ENCODE data around the gene HYAL1.

HYAL1 gene

GRCh38 chr3:50303013-50303815 is at the start of gene HYAL1:
Gene HYAL1 (minus strand): TSS chr3:50303574. CDS start chr3:50302956, 618 bp downstream.
- peak; percentile 61 for DNase-seq

GRCh38 chr3:50352781-50353180 is 49.4 kb upstream of the HYAL1 start:
- DNase-seq = no peak

- DNase-seq = no peak
Observed at GRCh38 chr3:50351323-50351697, 47.9 kb upstream of the HYAL1 start.

GRCh38 chr3:50350527-50351322 is 47.4 kb upstream of the HYAL1 start, which contains the start of the genes CYB561D2 and NPRL2:
Gene CYB561D2 (plus strand): TSS chr3:50350862. CDS start chr3:50351434, 572 bp downstream.
Gene NPRL2 (minus strand): TSS chr3:50350775. CDS start chr3:50350652, 123 bp downstream.
- DNase-seq = peak; percentile 96

- DNase-seq = no peak
Observed at GRCh38 chr3:50350213-50350526, 46.8 kb upstream of the HYAL1 start.

- DNase-seq = peak; percentile 75
Observed at GRCh38 chr3:50347187-50347813, 43.9 kb upstream of the HYAL1 start.

GRCh38 chr3:50345586-50346234 is 42.3 kb upstream of the HYAL1 start, which contains the start of gene ZMYND10:
Gene ZMYND10 (minus strand): TSS chr3:50345732. CDS start chr3:50345579, 153 bp downstream.
- DNase-seq = peak; percentile 76

- DNase-seq = no peak
Observed at GRCh38 chr3:50345008-50345407, 41.6 kb upstream of the HYAL1 start.

- no peak for DNase-seq
Observed at GRCh38 chr3:50342813-50343633, 39.6 kb upstream of the HYAL1 start.

GRCh38 chr3:50341996-50342650 is 38.7 kb upstream of the HYAL1 start:
- no peak for DNase-seq

- no peak for DNase-seq
Observed at GRCh38 chr3:50341537-50341936, 38.2 kb upstream of the HYAL1 start.

- peak; percentile 87 for DNase-seq
Observed at GRCh38 chr3:50340448-50341329, 37.3 kb upstream of the HYAL1 start, which contains the start of gene RASSF1. Gene RASSF1 (minus strand): TSS chr3:50340836. CDS start chr3:50340805, 31 bp downstream.

GRCh38 chr3:50340147-50340447 is 36.7 kb upstream of the HYAL1 start:
- DNase-seq = no peak

GRCh38 chr3:50339485-50340146 is 36.2 kb upstream of the HYAL1 start:
- no peak for DNase-seq

GRCh38 chr3:50338965-50339364 is 35.6 kb upstream of the HYAL1 start:
- DNase-seq = no peak

GRCh38 chr3:50337175-50337861 is 33.9 kb upstream of the HYAL1 start:
- peak; percentile 99 for DNase-seq

- DNase-seq = no peak
Observed at GRCh38 chr3:50336452-50337174, 33.2 kb upstream of the HYAL1 start.

- DNase-seq = no peak
Observed at GRCh38 chr3:50334339-50335075, 31.1 kb upstream of the HYAL1 start.

Data from left hindlimb (tissue), 1 donor.